GM19025 (cell line): ENCODE data around the gene LHCGR.
A peak's percentile ranks its signal among the peaks of the same experiment; 100 is the strongest.
"Not testable (repeated sequence)": the region's sequence is repeated elsewhere in the genome, so short reads cannot be mapped to it uniquely, and the experiment has no call there.

Experiments used
- ATAC-seq: cut with Tn5 transposase; IDR thresholded peaks from one replicate; pipeline ENCODE4 v1.9.1; 2021; ENCODE audit warnings: mild to moderate bottlenecking, low read depth, moderate library complexity; ENCODE audit not compliant: unreplicated experiment

The LHCGR gene

DNA sequence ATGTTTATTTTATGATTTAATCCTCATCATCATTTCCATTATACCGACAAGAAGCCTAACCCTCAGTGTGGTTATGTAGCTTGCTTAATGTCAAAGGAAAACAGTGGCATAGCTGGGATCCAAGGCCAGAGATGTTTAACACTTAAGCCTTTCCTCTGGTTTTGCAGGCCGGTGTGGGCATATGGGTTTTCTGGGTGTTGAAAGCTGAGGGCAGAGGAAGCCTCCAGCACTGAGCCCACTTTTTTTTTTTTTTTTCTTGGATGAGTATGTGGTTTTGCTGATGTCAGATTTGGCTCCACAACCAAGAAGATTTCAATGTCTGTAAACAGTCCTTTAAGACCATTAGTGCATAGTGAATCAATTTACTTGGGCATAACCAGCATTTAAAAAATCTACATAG lies 41.3 kb downstream of the LHCGR start:
- no peak for ATAC-seq

DNA sequence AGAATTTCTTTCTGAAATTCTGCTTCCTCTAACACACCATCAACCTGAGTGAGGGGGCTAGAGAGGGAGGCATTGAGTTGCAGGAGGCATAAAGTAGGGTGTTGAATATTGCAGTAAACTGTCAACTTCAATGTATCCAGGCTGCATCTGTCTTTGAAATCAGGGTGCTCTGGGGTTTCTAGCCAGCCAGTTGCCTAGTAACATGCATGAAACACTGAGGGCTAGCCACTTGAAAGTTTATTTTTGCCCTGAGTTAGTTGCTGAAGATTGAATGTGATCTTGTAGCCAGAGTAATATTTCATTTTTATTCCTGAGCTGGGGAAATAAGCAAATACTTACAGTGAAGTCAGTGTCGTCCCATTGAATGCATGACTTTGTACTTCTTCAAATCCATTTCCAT lies 41.9 kb downstream of the LHCGR start:
- ATAC-seq: no peak

DNA sequence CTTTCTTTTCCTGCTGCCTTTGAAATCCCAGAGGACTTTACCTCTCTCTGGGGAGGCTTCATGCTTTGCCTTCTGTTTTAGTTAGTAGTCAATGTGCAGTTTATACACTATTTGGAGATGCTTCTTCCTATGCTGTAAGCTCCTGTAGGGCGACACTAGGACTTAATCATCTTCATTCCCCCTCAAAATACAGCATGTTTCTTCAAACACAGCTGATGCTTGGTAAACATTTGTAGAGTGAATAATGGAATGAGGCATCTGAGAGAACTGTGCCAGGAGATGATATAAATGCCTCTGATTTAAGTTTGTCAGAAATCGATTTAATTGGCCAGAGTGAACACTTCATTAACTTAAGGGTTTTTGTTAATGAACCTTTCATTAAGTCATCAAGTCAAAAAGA lies 43.4 kb downstream of the LHCGR start:
- no peak for ATAC-seq

DNA sequence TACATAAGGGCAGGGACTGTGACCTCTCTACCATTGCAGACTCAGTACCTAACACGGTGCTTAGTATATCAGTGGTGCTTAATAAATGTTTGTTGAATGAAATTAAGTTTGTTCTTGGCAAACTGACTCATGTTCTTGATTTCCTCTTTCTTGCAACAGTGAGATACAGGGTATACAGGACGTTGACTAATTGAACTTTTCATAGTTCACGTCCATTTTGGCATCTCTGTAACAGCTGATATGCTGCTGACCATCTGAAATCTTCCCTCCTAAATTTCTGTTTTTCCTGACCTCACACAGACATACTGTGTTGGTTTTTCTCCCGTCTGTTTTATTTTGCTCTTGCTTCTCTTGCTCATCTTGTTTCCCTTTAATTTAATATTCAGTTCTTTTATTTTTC lies 44.2 kb downstream of the LHCGR start:
- ATAC-seq: no peak

DNA sequence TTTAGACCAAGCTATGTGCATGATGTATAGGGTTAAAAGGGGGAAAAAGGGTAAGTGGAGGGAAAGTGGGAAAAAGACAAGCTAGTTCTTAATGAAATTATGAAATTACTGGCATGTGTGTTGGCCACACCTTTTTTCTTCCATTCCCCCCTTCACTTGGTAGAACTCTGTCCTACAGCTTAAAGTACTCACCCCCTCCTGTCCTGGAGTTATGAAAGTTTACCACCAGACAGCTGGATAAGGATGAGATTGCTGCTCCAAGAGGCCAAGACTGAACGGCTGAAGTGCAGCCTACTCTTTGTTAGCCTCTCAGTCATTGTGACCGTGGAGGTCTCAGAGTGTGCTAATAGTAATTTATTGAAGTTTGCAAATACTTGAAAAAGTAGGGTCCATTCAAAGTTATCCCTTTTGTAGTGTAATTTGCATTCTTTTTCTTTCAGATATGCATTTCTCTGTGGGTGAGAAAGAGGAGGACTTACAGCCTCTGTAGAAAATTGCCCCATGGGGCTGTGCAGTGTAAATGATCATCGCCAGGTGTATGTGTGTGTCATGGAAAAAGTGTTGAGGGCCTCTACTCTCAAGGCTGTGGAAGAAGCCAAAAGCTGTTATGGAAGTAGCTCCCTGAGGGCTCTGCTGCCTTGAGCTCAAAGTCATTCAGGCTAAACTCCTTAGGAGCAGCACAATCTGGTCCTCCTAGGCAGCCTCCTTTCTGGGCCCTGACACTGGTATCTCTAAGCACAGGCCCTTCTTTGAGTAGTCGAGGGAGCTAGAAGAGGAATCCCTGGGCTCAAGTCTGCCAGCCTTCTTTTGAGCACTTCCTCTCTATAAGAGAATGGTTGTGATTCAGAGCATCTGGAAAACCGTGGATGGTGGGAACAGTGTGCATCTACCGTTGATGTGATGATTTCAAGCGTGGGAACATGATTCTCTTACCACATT lies 46.2 kb downstream of the LHCGR start:
- ATAC-seq: no peak

DNA sequence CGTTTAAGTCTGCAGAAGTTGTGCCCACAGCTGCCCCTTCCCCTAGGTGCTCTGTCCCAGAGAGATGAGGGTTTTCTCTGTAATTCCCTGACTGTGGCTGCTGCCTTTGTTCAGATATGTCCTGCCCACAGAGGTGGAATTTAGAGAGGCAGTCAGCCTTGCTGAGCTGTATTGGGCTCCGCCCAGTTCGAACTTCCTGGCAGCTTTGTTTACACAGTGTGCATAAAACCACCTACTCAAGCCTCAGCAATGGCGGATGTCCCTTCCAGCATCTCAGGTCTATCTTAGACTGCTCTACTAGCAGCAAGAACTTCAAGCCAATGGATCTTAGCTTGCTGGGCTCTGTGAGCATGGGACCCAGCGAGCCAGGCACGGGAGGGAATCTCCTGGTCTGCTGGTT lies 48.1 kb downstream of the LHCGR start:
- no peak for ATAC-seq

DNA sequence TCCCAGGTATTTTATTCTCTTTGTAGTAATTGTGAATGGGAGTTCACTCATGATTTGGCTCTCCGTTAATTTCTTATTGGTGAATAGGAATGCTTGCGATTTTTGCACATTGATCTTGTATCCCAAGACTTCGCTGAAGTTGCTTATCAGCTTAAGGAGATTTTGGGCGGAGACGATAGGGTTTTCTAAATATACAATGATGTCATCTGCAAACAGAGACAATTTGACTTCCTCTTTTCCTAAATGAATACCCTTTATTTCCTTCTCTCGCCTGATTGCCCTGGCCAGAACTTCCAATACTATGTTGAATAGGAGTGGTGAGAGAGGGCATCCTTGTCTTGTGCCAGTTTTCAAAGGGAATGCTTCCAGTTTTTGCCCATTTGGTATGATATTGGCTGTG lies 51.9 kb downstream of the LHCGR start:
- ATAC-seq: not testable (repeated sequence)

DNA sequence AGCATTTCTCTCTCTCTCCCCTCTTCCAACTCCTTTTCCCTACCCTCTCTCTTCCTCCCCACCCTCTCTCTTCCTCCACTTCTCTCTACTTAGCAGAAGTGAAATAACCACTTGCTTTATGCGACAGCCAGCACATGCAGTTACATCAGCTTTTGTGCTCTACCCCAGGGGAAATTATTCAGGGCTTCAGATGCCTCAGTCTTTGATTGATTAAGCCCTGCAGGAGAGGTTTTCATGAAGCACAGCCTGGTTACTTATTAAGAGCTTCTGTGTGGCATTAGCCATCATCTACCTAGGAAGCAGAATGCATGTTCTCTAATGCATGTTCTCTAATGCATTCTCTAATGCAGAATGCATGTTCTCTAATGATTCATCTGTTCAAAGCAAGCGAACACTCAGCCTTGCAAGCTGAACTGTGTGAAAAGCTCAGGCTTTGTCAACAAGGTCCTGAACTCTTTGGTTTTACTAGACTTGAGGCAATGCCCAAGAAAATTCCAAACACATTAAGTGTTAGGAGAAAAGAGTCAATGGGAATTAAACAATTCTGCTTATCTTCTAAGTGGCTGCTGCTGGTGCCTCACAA lies 56.1 kb downstream of the LHCGR start:
- no peak for ATAC-seq

DNA sequence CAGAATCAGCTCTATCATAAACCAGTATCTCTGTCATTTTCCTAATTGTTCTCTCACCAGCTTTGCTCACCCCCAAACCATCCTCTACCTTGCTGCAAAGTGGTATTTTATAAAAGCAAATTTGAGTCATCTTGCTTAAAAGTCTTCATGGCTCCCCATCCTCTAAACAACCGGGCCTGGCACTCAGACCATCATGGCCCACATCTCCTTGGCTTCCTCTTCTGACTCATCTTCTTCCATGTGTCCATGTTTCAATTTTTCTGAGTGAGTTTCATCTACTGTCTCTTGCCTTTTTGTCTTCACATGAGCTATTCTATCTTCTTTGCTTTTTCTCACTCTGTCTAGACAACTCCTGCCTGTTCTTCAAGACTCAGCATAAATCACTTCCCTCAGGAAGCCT lies 58.6 kb downstream of the LHCGR start:
- no peak for ATAC-seq

DNA sequence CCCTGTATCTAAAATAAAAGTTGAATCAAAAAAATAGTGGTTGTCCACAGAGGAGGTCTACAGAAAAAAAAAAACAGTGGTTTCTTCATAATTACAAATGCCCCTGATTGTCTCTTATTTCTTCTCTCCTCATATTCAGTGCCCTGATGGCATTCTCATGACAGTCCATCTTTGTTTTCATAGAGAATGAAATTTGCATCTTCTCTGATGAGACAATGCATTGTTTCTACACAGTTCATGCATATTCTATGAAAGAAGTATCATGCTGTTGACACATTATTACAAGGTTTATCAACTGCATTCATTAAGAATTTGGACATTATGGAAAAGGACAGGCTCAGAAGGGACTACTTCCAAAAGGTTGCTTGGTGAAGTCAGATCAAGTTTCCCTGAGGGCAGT lies 59.5 kb downstream of the LHCGR start:
- no peak for ATAC-seq

DNA sequence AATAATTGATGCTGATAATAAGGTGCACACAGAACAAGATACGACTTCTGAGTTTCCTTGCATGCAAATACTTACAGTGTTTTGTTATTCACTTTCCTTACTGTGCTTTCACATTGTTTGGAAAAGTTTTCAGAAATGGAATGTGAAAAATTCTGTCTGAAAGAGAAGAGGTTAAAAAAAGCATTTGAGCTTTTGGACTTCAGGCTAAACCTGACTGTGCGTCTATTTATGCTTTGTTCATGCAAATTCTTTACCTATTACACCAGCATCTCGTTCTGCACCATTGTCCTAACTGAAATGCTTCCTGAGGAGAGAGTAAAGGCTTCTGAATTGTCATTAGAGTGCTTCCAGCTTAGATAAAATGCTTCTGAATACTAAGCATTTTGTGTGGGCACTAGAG lies 61.4 kb downstream of the LHCGR start:
- no peak for ATAC-seq

DNA sequence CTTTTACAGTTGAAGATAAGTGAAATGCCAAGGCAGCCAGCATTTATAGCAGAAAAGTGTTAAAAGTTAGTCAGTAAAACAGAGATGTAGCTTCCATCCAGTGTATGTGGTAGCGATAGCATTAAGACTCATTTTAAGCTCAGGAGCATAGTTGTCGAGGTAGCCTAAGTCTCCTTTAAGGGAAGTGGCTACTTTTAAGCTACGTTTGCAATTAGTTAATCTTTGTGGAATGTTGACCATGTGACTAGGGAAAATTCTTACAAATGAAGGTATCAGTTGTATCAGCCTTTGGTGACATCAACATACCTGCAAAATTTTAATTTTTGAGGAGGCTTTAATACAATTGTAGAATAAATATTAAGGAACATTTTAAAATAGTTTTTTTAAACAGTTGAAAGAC lies 61.9 kb downstream of the LHCGR start:
- ATAC-seq: no peak

DNA sequence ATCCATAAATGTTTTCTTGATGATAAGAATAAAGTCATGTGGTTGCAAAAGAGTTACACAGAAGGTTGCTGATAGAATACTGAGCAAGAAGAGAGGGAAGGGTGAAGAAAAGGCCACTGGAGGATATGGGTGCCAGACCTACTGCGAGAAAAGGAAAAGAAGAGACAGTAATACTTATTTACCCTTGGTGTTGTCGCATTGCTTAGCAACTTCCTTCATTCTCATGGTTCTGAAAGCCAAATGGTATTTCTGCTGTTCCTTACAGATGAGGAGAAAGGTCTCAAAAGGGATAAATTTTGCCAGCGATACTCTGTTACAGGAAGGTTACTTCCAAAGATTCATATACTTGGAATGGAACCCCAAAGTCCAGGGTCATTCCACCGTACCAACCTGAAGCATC lies 62.5 kb downstream of the LHCGR start:
- no peak for ATAC-seq

DNA sequence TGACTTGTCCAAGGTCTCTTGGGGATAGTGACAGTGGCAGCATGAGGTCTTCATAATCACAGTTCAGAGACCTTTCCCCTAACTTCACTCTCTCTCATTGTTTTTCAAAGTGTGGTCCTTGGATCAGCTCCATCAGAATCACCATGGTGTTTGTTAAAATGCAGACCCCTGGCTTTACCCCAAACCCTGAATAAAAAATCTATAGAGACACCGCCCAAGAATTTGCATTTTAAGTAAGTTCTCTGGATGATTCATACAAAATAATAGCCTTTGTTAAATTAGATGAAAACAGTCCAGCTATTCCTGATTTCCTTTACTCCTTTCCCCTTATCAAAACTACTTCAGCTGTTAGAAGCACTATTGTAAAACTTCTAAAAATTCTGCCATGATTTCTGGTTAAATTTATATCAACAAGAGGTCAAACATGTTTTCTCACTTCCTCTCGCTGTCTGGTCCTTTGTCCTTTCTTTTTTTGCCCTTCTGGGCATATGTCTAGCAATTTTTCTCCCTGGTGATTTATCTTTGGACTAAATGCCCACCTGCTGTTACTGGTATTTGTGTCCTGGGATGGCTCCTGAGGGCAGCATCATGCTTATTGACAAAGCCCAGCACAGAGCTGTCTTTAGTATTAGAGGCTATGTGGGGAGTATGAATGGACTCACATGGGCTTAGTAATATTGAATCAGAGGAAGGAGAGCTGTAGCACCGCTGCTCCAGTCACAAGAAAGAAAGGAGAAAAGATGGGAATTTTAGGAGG lies 63.4 kb downstream of the LHCGR start:
- ATAC-seq: no peak

DNA sequence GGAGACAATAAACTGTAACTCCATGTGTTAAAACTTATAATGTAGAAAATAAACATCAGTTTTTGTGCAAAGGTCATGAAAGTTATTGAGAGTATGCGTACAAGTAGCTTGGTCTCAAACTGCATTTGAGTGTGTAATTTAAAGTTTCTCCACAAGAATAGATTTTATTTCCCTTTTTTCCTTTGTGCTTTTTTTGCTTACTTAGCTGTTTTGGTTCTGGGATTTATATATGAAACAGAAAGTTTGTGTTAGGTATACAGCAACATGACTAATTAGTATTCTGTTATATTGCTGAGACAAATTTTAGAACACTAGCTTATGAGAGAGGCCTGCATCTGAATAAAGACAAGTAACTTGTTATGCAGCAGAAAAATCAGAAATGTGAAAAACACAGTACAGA lies 70.4 kb downstream of the LHCGR start:
- ATAC-seq: no peak

DNA sequence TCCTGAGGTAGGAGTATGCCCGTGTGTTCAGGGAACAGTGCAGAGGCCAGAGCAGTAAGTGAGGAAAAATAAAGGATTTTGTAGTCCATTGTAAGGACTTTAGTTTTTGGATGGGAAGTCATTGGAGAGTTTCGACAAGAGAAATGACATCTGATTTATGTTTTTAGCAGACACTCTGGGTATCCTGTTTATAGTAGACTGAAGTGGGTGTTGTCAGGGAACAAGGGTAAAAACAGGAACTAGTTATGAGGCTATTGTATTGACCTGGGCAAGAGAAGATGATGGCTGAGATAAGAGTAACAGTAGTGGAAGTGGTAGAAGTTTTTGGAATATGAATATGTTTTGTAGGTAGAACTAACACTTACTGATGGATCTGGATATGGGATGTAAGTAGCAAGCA lies 78.1 kb downstream of the LHCGR start:
- ATAC-seq: no peak

DNA sequence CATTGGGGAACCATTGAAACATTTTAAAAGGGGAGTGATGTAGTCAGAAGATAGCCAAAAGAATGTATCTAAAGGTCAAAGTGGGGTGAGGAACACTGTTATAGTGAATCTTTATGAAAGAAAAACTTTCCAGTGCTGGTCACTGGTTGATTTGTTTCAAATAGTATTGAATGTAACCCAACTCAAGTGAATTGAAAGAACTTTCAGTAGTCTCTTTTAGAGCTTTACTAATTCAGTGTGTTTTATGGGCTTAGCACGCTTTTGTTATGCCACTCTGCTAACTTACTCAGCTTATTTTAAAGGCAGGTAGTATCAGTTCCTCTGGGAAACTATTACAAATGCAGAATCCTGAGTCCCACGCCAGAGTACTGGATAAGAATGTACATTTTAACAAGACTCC lies 80.6 kb downstream of the LHCGR start:
- ATAC-seq: peak; percentile 64

DNA sequence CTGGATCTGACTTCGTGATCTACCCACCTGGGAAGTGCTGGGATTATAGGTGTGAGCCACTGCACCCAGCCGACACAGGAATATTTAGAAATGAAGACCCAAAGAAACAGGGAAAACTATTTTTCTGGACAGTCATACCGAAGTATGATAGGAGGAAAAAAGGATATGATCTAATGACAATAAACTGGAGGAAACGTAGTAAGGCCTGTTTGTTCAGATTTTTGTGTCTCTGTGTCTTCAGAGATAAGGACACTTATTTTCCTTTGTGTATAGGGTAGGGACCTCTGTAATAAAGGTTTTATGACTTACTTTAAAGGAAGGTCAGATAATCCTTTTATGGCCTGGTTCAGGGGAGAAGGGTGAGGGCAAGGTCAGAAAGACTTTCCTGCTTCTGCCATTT lies 81.9 kb downstream of the LHCGR start:
- no peak for ATAC-seq

DNA sequence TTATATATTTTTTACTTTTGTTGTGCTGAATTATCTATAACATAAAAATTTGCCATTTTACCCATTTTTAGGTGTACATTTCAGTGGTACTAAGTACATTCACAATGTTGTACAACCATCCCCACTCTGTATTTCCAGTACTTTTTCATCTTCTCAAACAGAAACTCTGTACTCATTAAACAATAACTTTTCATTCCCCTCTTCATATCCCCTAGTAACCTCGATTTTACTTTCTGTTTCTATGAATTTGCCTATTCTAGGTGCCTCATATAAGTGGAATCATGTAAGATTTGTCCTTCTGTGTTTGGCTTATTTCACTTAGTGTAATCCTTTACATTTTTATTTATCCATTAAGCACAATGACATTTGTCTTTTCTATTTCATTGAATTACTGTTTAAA lies 86.5 kb downstream of the LHCGR start:
- ATAC-seq: peak; percentile 89

DNA sequence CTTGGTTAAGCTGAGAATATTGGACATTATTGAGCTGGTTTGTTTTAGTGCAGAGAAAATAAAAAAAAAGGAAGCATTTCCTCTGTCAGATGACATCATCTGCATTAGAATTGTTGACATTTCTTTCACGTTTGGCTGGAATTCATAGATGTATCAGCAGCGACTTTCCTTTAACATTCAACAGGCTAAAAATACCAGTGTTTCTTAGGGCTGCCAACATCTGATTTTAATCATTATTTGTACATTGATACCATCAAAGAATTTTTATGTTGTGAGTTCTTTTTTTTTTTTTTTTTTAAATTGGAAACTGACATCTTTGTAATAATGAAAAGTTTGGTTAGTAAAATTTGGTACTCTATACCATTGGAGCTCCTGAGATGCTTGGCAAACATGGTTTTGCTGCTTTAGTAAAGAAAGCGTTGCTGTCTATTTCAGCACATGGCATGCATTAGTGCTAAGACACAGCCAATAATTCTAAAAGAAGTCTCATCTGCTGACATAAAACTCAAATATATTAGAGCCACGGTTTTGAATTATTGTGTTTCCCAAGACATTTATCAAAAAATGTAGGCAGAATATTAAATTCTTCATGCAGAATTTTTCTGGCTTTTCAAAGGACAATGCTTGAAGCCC lies 104.2 kb downstream of the LHCGR start:
- ATAC-seq: no peak

DNA sequence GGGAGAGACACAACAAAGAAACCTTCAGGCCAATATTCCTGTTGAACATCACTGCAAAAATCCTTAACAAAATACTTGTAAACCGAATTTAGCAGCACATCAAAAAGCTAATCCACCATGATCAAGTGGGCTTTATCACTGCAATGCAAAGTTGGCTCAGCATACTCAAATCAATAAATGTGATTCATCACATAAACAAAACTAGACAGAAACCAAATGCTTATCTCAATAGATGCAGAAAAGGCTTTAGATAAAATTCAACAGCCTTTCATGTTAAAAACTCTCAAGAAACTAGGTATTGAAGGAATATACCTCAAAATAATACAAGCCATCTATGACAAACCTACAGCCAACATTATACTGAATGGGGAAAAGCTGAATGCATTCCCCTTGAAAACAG lies 117.3 kb downstream of the LHCGR start:
- ATAC-seq: no peak
